ENCODE measurements around the gene TMED6.
"Not testable (repeated sequence)": the region's sequence is repeated elsewhere in the genome, so short reads cannot be mapped to it uniquely, and the experiment has no call there.

Gene TMED6

GRCh38 chr16:69296771-69297170 is 54.8 kb downstream of the TMED6 start:
- DNase-seq: not testable (repeated sequence)

GRCh38 chr16:69294051-69294450 is 57.5 kb downstream of the TMED6 start:
- DNase-seq: no peak

- DNase-seq: no peak
These were observed 58.2 kb downstream of the TMED6 start for GRCh38 chr16:69293401-69293800.
